ENCODE data around the gene HSF5. TPM values are rescaled to one million over a fixed set of nuclear protein-coding genes. Genes with fewer than 3 reads are reported as not detected.

HSF5 gene
- total and polyA plus RNA-seq, 2 of the 13 experiments (the other 11 are each of a cell fraction or from before 2014, with no cell fraction given) = not detected

DNA sequence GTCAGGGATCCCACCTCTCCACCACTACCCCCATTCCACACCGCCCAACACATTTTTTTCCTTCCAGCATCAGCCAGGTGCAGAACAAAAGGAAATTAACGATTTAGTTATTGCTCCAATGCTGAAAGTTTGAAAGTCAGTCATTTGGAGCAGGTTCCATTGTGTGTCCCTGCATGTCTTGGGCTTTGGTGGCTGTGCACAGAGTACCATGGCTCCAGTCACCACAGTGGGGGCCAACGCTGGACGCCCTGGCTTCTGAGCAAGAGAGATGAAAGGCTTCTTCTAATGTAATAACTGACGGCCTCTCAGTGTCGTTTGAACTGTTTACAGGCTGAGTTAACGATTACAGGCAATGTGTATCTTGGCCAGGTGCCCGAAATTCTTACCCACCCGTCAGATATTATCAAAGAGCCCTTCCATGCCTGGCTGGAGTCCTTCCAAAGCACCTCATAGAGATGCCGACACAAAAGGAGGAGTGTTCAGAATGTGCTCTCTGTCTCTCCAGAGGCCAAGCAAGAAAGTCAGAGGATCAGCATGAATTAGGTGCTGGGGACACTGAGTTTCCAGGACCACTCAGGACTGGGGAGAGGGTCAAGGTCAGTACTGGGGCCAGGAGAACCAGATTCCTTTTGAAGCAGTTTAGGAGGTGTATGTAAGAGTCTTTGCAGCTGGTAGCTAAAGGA is 96.8 kb downstream of the HSF5 start (continued):
- TF ChIP-seq KIAA2018 (CRISPR knock-in tag; IDR thresholded peaks at IDR 0.05; ENCODE audit: borderline replicate concordance) = no peak
- TF ChIP-seq SNAI1 (CRISPR knock-in tag; IDR thresholded peaks at IDR 0.05; ENCODE audit: borderline replicate concordance) = peak; percentile 98; the same call in 1 of the 2 replicates
- peak; percentile 96 for TF ChIP-seq BRD4 (CRISPR knock-in tag; IDR thresholded peaks at IDR 0.05)
- TF ChIP-seq KAT2B (IDR thresholded peaks at IDR 0.05; ENCODE audit: borderline replicate concordance, low read depth, low read length) = no peak; the same call in 1 of the 2 replicates
- TF ChIP-seq, protein P1, sequence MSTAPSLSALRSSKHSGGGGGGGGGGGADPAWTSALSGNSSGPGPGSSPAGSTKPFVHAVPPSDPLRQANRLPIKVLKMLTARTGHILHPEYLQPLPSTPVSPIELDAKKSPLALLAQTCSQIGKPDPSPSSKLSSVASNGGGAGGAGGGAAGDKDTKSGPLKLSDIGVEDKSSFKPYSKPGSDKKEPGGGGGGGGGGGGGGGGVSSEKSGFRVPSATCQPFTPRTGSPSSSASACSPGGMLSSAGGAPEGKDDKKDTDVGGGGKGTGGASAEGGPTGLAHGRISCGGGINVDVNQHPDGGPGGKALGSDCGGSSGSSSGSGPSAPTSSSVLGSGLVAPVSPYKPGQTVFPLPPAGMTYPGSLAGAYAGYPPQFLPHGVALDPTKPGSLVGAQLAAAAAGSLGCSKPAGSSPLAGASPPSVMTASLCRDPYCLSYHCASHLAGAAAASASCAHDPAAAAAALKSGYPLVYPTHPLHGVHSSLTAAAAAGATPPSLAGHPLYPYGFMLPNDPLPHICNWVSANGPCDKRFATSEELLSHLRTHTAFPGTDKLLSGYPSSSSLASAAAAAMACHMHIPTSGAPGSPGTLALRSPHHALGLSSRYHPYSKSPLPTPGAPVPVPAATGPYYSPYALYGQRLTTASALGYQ (CRISPR knock-in tag; IDR thresholded peaks at IDR 0.05) = peak; percentile 100
- peak; percentile 88; the same call in 1 of the 2 replicates for TF ChIP-seq TBP (CRISPR knock-in tag; IDR thresholded peaks at IDR 0.05)
- TF ChIP-seq HIVEP1 (CRISPR knock-in tag; IDR thresholded peaks at IDR 0.05) = peak; percentile 93; the same call in 1 of the 2 replicates
- TF ChIP-seq ZNF326 (CRISPR knock-in tag; IDR thresholded peaks at IDR 0.05; ENCODE audit: borderline replicate concordance) = no peak
- no peak for TF ChIP-seq ARNT (IDR thresholded peaks at IDR 0.05)
- TF ChIP-seq HOXA3 (CRISPR knock-in tag; IDR thresholded peaks at IDR 0.05) = peak; percentile 94
- TF ChIP-seq KDM4B (CRISPR knock-in tag; IDR thresholded peaks at IDR 0.05) = peak; percentile 96
- peak; percentile 96 for TF ChIP-seq JARID2 (CRISPR knock-in tag; IDR thresholded peaks at IDR 0.05; ENCODE audit: insufficient replicate concordance)
- peak; percentile 54 for TF ChIP-seq NFYC (CRISPR knock-in tag; IDR thresholded peaks at IDR 0.05)
- TF ChIP-seq MYNN (CRISPR knock-in tag; IDR thresholded peaks at IDR 0.05; ENCODE audit: low read depth) = peak; percentile 92
- peak; percentile 99 for TF ChIP-seq U2AF1 (optimal IDR thresholded peaks at IDR 0.05; ENCODE audit: low read depth, low read length)
- TF ChIP-seq SETDB1 (CRISPR knock-in tag; IDR thresholded peaks at IDR 0.05; ENCODE audit: borderline replicate concordance) = 0 out of 2 replicates have a peak, but pooled peaks have one; percentile 68
- TF ChIP-seq CEBPB (IDR thresholded peaks at IDR 0.05; ENCODE audit: borderline replicate concordance, low read depth, low read length) = peak; percentile 74; the same call in 1 of the 2 replicates
- peak; percentile 95; the same call in 1 of the 2 replicates for TF ChIP-seq PRMT3 (CRISPR knock-in tag; IDR thresholded peaks at IDR 0.05; ENCODE audit: borderline replicate concordance, low read depth)
- no peak for TF ChIP-seq CAMTA2 (CRISPR knock-in tag; IDR thresholded peaks at IDR 0.05; ENCODE audit: borderline replicate concordance)
- TF ChIP-seq FOXJ3 (CRISPR knock-in tag; IDR thresholded peaks at IDR 0.05; ENCODE audit: borderline replicate concordance) = peak; percentile 100
- peak; percentile 78 for TF ChIP-seq ZNF12 (CRISPR knock-in tag; IDR thresholded peaks at IDR 0.05)

All from HepG2 (cell line).